ENCODE results near the gene CAMKV. TPM values are rescaled to one million over a fixed set of nuclear protein-coding genes. Genes with fewer than 3 reads are reported as not detected.
"Not testable (repeated sequence)": the region's sequence is repeated elsewhere in the genome, so short reads cannot be mapped to it uniquely, and the experiment has no call there.

CAMKV gene
- total RNA-seq, 1 experiment from 2014 or later = 0.58 TPM

DNA sequence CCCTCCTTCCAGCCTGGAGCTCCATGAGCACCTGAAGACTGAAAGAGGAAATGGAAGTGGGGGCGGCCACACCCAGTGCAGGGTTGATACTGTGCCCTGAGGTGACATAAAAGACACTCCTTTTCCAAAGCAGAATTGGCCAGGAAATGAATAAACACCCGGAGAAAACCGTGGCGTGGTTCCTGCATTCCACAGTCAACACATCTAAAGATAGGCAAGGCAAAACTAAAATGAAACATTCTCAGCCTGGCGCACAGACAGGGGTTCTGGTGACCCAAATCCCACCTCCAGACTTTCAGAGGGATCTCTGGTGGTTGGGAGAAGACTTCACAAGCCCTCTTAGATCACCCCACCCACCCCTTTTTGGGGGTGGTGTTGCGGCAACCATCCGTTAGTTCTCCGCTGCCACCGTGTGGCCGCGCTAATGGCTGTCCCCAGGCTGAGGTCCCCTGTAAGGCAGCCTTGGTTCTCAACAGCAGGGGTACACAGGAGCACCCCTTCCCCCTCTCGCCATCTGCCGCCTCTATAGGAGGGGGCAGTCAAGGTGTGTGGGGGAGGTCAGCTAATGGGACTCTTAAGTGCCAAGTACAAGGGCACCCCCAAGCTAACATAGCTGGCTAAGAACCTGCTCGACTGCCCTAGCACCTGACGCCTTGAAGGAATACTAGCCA, 36.5 kb upstream of the CAMKV start:
- intact Hi-C loops (cut with micrococcal nuclease) = loop anchor here (1.0 to 2.0 kb wide), 5 partner anchors 23 to 203 kb away; partner anchors contain the start of genes MON1A and TRAIP
- H4K20me1 ChIP-seq (ENCODE audit: low read length) = no peaks in the 10 kb centered on the region
- no peak for TF ChIP-seq EZH2 (IDR thresholded peaks at IDR 0.05; ENCODE audit: low read length, unreplicated experiment)
- TF ChIP-seq, protein P1, sequence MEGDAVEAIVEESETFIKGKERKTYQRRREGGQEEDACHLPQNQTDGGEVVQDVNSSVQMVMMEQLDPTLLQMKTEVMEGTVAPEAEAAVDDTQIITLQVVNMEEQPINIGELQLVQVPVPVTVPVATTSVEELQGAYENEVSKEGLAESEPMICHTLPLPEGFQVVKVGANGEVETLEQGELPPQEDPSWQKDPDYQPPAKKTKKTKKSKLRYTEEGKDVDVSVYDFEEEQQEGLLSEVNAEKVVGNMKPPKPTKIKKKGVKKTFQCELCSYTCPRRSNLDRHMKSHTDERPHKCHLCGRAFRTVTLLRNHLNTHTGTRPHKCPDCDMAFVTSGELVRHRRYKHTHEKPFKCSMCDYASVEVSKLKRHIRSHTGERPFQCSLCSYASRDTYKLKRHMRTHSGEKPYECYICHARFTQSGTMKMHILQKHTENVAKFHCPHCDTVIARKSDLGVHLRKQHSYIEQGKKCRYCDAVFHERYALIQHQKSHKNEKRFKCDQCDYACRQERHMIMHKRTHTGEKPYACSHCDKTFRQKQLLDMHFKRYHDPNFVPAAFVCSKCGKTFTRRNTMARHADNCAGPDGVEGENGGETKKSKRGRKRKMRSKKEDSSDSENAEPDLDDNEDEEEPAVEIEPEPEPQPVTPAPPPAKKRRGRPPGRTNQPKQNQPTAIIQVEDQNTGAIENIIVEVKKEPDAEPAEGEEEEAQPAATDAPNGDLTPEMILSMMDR (conservative IDR thresholded peaks at IDR 0.05; ENCODE audit: low read depth, low read length) = peak; percentile 98
- DNase-seq = peak; percentile 86
- H3F3A ChIP-seq (ENCODE audit: low read length, unreplicated experiment) = peaks cover 3% of the 10 kb centered on the region
- peak overlapping the region; percentile 58 for H3K4me3 ChIP-seq (ENCODE audit: low read length)
- H3K36me3 ChIP-seq (ENCODE audit: low read depth, low read length) = peaks cover under 1% of the 10 kb centered on the region; the same call in 1 of the 2 replicates
- peaks cover 36% of the 10 kb centered on the region for H3K79me2 ChIP-seq (ENCODE audit: low read length)
- peak; percentile 61 for ATAC-seq
- peak overlapping the region; percentile 99 for H3K27ac ChIP-seq (ENCODE audit: low read length)
- H3K4me1 ChIP-seq (ENCODE audit: insufficient read depth, low read length) = peaks cover 51% of the 10 kb centered on the region
- peak overlapping the region; percentile 99 for H3K4me2 ChIP-seq (ENCODE audit: low read length)
- H3K9me3 ChIP-seq (ENCODE audit: low read length) = no peaks in the 10 kb centered on the region
- BruUV-seq (replicated peaks) = TSS peak; percentile 7
- H3K9me2 ChIP-seq (replicated peaks; ENCODE audit: low read length) = no peaks in the 10 kb centered on the region
- no peaks in the 10 kb centered on the region for H3K27me3 ChIP-seq (ENCODE audit: low read length)
- H3K9ac ChIP-seq (ENCODE audit: low read length) = peak overlapping the region; percentile 52
- peak overlapping the region; percentile 70 for H2AFZ ChIP-seq (ENCODE audit: low read length)
- CTCF ChIA-PET = interaction anchor here (0.6 to 1.6 kb wide), 10 partner anchors 17 to 172 kb away, joined by 3 to 18 read pairs (median 4); partner anchors contain the start of genes CDHR4, INKA1 and MON1A
- POLR2A ChIA-PET (ENCODE audit: unreplicated experiment) = interaction anchor here (1.0 kb wide), 1 partner anchor 34 kb away, joined by 5 read pairs; the partner anchor contains the start of gene RBM6

GRCh38 chr3:49904448-49904847, 34.7 kb upstream of the CAMKV start:
- Histone ChIP-seq H3K4me1 (ENCODE audit: insufficient read depth, low read length) (peaks cover 64% of the 10 kb centered on the region), H3K27ac (ENCODE audit: low read length) (peak overlapping the region; percentile 99), H3K9ac (ENCODE audit: low read length) (peak overlapping the region; percentile 84), H3K4me2 (ENCODE audit: low read length) (peak overlapping the region; percentile 99), H3K79me2 (ENCODE audit: low read length) (peaks cover 48% of the 10 kb centered on the region), H3F3A (ENCODE audit: low read length, unreplicated experiment) (peaks cover 11% of the 10 kb centered on the region)
- H3K36me3 ChIP-seq (ENCODE audit: low read depth, low read length); H4K20me1 ChIP-seq (ENCODE audit: low read length); H3K27me3 ChIP-seq (ENCODE audit: low read length); H2AFZ ChIP-seq (ENCODE audit: low read length); ATAC-seq; BruUV-seq (replicated peaks); CTCF ChIA-PET; H3K9me2 ChIP-seq (replicated peaks; ENCODE audit: low read length); DNase-seq; H3K9me3 ChIP-seq (ENCODE audit: low read length); H3K4me3 ChIP-seq (ENCODE audit: low read length): not testable (repeated sequence)
- intact Hi-C loops (cut with micrococcal nuclease) = loop anchor here (5.0 kb wide), 1 partner anchor 117 kb away; the partner anchor contains the start of gene IP6K1
- POLR2A ChIA-PET (ENCODE audit: unreplicated experiment) = interaction anchor here (0.6 kb wide), 1 partner anchor 118 kb away, joined by 6 read pairs; the partner anchor contains the start of gene IP6K1

DNA sequence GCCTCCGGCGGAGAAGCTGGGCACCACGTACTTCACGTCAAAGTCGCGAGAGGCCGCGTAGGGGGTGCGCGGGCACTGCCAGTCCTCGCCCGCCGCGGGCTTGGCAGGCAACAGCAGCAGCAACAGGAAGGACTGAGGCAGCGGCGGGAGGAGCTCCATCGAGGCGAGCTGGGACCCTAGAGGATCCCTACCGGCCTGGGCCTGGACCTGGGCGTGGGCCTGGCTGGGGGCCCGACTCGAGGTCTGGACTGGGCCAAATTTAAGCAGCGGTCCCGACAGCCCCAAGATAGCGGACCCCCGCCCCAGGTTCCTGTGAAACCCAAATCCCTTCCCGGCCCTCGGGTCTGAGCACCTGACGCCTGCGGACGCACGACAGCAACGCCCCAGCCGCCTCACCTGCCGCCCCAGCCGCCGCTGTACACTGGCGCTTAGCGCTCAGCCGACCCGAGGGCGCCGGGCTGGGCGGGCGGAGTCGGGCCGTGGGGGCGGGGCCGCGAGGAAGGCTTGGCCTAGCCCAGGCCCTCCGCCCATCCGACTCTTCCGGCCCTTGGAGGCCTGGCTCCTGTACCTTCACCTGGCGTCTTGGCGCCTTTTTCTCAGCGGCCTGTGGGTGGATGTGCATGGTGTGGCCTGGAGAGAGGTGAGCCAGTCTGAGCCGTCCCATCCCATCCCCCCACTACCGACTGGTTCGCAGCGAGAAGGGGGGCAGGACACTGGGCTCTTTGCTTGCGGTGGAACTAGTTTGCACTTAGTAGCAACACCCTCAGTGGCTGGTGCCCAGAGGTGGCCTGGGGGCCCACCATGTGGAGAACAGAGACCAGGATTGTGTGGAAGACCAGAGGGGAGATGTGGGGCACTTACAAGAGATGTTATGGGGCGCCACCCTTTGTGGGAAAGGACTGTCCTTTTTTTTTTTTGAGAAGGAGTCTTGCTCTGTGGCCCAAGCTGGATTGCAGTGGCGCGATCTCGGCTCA, 34.0 kb upstream of the CAMKV start, which contains the start of gene MST1R:
TSS of gene MST1R (minus strand) at position 423 of the 974 bp plus-strand sequence. CDS start at position 159, 264 bp downstream.
- Histone ChIP-seq H2AFZ (ENCODE audit: low read length) (peak within 1 kb of the TSS; percentile 49; the same call in 1 of the 2 replicates), H3K4me3 (ENCODE audit: low read length) (peak within 1 kb of the TSS; percentile 74), H3K27me3 (ENCODE audit: low read length) (no peaks in the 10 kb centered on the region), H3K27ac (ENCODE audit: low read length) (peak within 1 kb of the TSS; percentile 99), H4K20me1 (ENCODE audit: low read length) (no peaks in the 10 kb centered on the region), H3K79me2 (ENCODE audit: low read length) (peaks cover 55% of the 10 kb centered on the region), H3K9me3 (ENCODE audit: low read length) (no peaks in the 10 kb centered on the region), H3K36me3 (ENCODE audit: low read depth, low read length) (peaks cover 3% of the 10 kb centered on the region), H3K9ac (ENCODE audit: low read length) (peak within 1 kb of the TSS; percentile 84), H3K9me2 (replicated peaks; ENCODE audit: low read length) (no peaks in the 10 kb centered on the region), H3K4me2 (ENCODE audit: low read length) (peak within 1 kb of the TSS; percentile 99), H3F3A (ENCODE audit: low read length, unreplicated experiment) (peaks cover 11% of the 10 kb centered on the region), H3K4me1 (ENCODE audit: insufficient read depth, low read length) (peaks cover 71% of the 10 kb centered on the region)
- DNase-seq = peak; percentile 98
- intact Hi-C loops (cut with micrococcal nuclease) = loop anchor here (5.0 kb wide), 1 partner anchor 116 kb away; the partner anchor contains the start of gene IP6K1
- ChIA-PET POLR2A (ENCODE audit: unreplicated experiment) (interaction anchor here (0.5 to 0.7 kb wide), 3 partner anchors 9 to 117 kb away, joined by 4 to 6 read pairs (median 5); partner anchors contain the start of genes IP6K1 and MON1A), CTCF (no interaction called here)
- TF ChIP-seq, protein P1 (conservative IDR thresholded peaks at IDR 0.05; ENCODE audit: low read depth, low read length) = no peak
- no peak for TF ChIP-seq EZH2phosphoT487 (IDR thresholded peaks at IDR 0.05; ENCODE audit: borderline replicate concordance, low read length)
- TF ChIP-seq EZH2 (IDR thresholded peaks at IDR 0.05; ENCODE audit: low read length, unreplicated experiment) = no peak
- BruUV-seq (replicated peaks) = TSS peak; percentile 73
- ATAC-seq = peak; percentile 58

Measured in PC-3 (cell line).